IMR-90 (cell line): ENCODE data around the gene ALCAM. TPM values are rescaled to one million over a fixed set of nuclear protein-coding genes. Genes with fewer than 3 reads are reported as not detected.

Experiments
- ATAC-seq: fragments of 200-7000 bp; cut with Tn5 transposase; 2 replicates; pipeline ENCODE4 v1.9.1; 2020; ENCODE audit warnings: low read depth, mild to moderate bottlenecking, moderate library complexity
- BruUV-seq: library from RNA; stranded (reverse); fragments of 400-500 nt; replicated peaks from 2 replicates; lab custom pipeline; 2021; lab: Mats Ljungman, UMichigan
- CTCF ChIA-PET: fragments of 300-600 bp; formaldehyde crosslinking; extraction: SDS; loops from one replicate; lab custom pipeline; 2021; ENCODE audit warnings: antibody characterized with exemption; lab: Yijun Ruan, JAX
- POLR2A ChIA-PET: fragments of 300-600 bp; sonication (Branson Sonifier 250); formaldehyde crosslinking; loops from one replicate; lab custom pipeline; 2022; ENCODE audit warnings: antibody characterized with exemption; ENCODE audit not compliant: unreplicated experiment; lab: Charles Lee
- DNase-seq: peaks from one replicate; pipeline ENCODE4 v3.0.0; 2013
- H2AFZ ChIP-seq: replicated peaks from 2 replicates; pipeline ENCODE3; 2013; ENCODE audit warnings: low read length, mild to moderate bottlenecking; ENCODE audit not compliant: poor library complexity
- H2AK5ac ChIP-seq: 2 replicates; pipeline ENCODE4 v1.6.1; 2013; ENCODE audit warnings: low read depth, low read length, inconsistent platforms
- H2AK9ac ChIP-seq: replicated peaks from 2 replicates; pipeline ENCODE3; 2013; ENCODE audit warnings: mild to moderate bottlenecking, low read depth, low read length, moderate library complexity; ENCODE audit not compliant: poor library complexity
- H2BK120ac ChIP-seq: 2 replicates; pipeline ENCODE4 v1.6.1; 2013; ENCODE audit warnings: low read depth, low read length, inconsistent platforms
- H2BK15ac ChIP-seq: 3 replicates; pipeline ENCODE4 v1.6.1; 2013; ENCODE audit warnings: low read depth, low read length, inconsistent platforms
- H2BK20ac ChIP-seq: 2 replicates; pipeline ENCODE4 v1.6.1; 2013; ENCODE audit warnings: low read depth, mild to moderate bottlenecking, inconsistent platforms, low read length, moderate library complexity
- H2BK5ac ChIP-seq: 2 replicates; pipeline ENCODE4 v1.6.1; 2013; ENCODE audit warnings: mild to moderate bottlenecking, low read depth, low read length, inconsistent platforms; ENCODE audit not compliant: poor library complexity, severe bottlenecking
- H3K14ac ChIP-seq: replicated peaks from 2 replicates; pipeline ENCODE4 v1.6.1; 2013; ENCODE audit warnings: low read depth, low read length, inconsistent platforms
- H3K18ac ChIP-seq: 2 replicates; pipeline ENCODE4 v1.6.1; 2013; ENCODE audit warnings: low read depth, low read length, control low read depth
- H3K23ac ChIP-seq: 2 replicates; pipeline ENCODE4 v1.6.1; 2013; ENCODE audit warnings: low read depth, low read length, inconsistent platforms
- H3K27ac ChIP-seq: 2 replicates; pipeline ENCODE4 v1.5.1; 2013; ENCODE audit warnings: mild to moderate bottlenecking, control low read depth, low read length; ENCODE audit not compliant: insufficient read depth
- H3K27me3 ChIP-seq: 2 replicates; pipeline ENCODE4 v1.6.1; 2013; ENCODE audit warnings: low read length; ENCODE audit not compliant: control insufficient read depth, insufficient read depth
- H3K36me3 ChIP-seq: 2 replicates; pipeline ENCODE4 v1.6.1; 2013; ENCODE audit warnings: low read length, mixed read lengths; ENCODE audit not compliant: control insufficient read depth, insufficient read depth
- H3K4ac ChIP-seq: 2 replicates; pipeline ENCODE4 v1.6.1; 2013; ENCODE audit warnings: low read depth, low read length, inconsistent platforms
- H3K4me1 ChIP-seq: 2 replicates; pipeline ENCODE4 v1.6.1; 2013; ENCODE audit warnings: low read length, mixed read lengths; ENCODE audit not compliant: control insufficient read depth, insufficient read depth
- H3K4me2 ChIP-seq: 2 replicates; pipeline ENCODE4 v1.6.1; 2013; ENCODE audit warnings: low read depth, mild to moderate bottlenecking, control low read depth, low read length, moderate library complexity
- H3K4me3 ChIP-seq: 2 replicates; pipeline ENCODE4 v1.5.1; 2013; ENCODE audit warnings: low read depth, mild to moderate bottlenecking, control low read depth, low read length, moderate library complexity; ENCODE audit not compliant: insufficient read depth
- H3K56ac ChIP-seq: 2 replicates; pipeline ENCODE4 v1.6.1; 2013; ENCODE audit warnings: low read length, inconsistent platforms; ENCODE audit not compliant: insufficient read depth; ENCODE audit errors: extremely low read depth
- H3K79me1 ChIP-seq, 2 experiments: 2 replicates each; pipeline ENCODE4 v1.6.1; 2013; ENCODE audit warnings: low read length in 2 of 2, inconsistent platforms in 1 of 2, low read depth in 1 of 2
- H3K9ac ChIP-seq: 2 replicates; pipeline ENCODE4 v1.6.1; 2013; ENCODE audit warnings: low read depth, low read length, control low read depth
- H3K9me1 ChIP-seq: 2 replicates; pipeline ENCODE4 v1.6.1; 2013; ENCODE audit warnings: low read length, inconsistent platforms; ENCODE audit not compliant: insufficient read depth
- H3K9me3 ChIP-seq: 2 replicates; pipeline ENCODE4 v1.6.1; 2013; ENCODE audit warnings: low read length; ENCODE audit not compliant: control insufficient read depth, insufficient read depth
- H4K20me1 ChIP-seq: 2 replicates; pipeline ENCODE4 v1.6.1; 2013; ENCODE audit warnings: low read length, inconsistent platforms; ENCODE audit not compliant: insufficient read depth
- H4K5ac ChIP-seq: 2 replicates; pipeline ENCODE4 v1.6.1; 2013; ENCODE audit warnings: mild to moderate bottlenecking, low read depth, low read length, control low read depth
- H4K8ac ChIP-seq, 2 experiments: 2 replicates each; pipeline ENCODE4 v1.6.1; 2013; ENCODE audit warnings: low read depth in 2 of 2, low read length in 2 of 2, control low read depth in 1 of 2, inconsistent platforms in 1 of 2
- H4K91ac ChIP-seq: 2 replicates; pipeline ENCODE4 v1.6.1; 2013; ENCODE audit warnings: low read depth, low read length, inconsistent platforms; ENCODE audit not compliant: insufficient read depth
- MXI1 ChIP-seq: IDR thresholded peaks from 2 replicates; pipeline ENCODE4 v1.6.1; 2012; ENCODE audit warnings: low read depth, mild to moderate bottlenecking, low read length, moderate library complexity, borderline replicate concordance
- whole genome bisulfite sequencing, 2 experiments: methylation state at CpG; one replicate each; pipeline versions ENCODE4 v1.1.5 to v1.1.7; 2013; ENCODE audit warnings: missing lambda C conversion rate in 2 of 2; ENCODE audit not compliant: insufficient read length in 1 of 2; ENCODE audit errors: extremely low coverage in 2 of 2; 5-methylcytosine and 5-hydroxymethylcytosine counted together
- dilution Hi-C: fragments of 300-500 bp; cut with HindIII; formaldehyde crosslinking; loops from one replicate; pipeline ENCODE4 v1.14.3; 2018; ENCODE audit warnings: low sequenced_read_pairs; ENCODE audit not compliant: unreplicated experiment
- in situ Hi-C: fragments of 300-500 bp; cut with MboI; formaldehyde crosslinking; loops from 3 replicates; pipeline ENCODE4 v1.14.3; 2019; ENCODE audit warnings: low sequenced_read_pairs, inconsistent platforms, mixed read lengths
- intact Hi-C: fragments of 100-400 bp; cut with micrococcal nuclease; formaldehyde crosslinking; loops from 2 replicates; pipeline ENCODE4 v1.10.0; 2022
- polyA plus RNA-seq, 3 experiments: library from polyadenylated mRNA; depleted of rRNA; stranded (reverse); fragments of >200 nt; gene quantifications; 2 replicates each; pipeline ENCODE4 v1.2.3, GENCODE V29; 2012; ENCODE audit warnings: low replicate concordance in 1 of 3
- total RNA-seq: library from RNA; depleted of rRNA; stranded (reverse); fragments of >200 nt; gene quantifications from 2 replicates; pipeline ENCODE4 v1.2.3, GENCODE V29; 2012
- TF ChIP-seq, protein P1 (sequence below): fragments of 150-350 bp; IDR thresholded peaks from 2 replicates; pipeline ENCODE4 v1.6.1; 2016; ENCODE audit warnings: low read depth, mild to moderate bottlenecking, low read length, moderate library complexity, borderline replicate concordance

Gene ALCAM
- total and polyA plus RNA-seq, 2 of the 4 experiments (the other 2 are of a cell fraction): 117 to 423 TPM

DNA sequence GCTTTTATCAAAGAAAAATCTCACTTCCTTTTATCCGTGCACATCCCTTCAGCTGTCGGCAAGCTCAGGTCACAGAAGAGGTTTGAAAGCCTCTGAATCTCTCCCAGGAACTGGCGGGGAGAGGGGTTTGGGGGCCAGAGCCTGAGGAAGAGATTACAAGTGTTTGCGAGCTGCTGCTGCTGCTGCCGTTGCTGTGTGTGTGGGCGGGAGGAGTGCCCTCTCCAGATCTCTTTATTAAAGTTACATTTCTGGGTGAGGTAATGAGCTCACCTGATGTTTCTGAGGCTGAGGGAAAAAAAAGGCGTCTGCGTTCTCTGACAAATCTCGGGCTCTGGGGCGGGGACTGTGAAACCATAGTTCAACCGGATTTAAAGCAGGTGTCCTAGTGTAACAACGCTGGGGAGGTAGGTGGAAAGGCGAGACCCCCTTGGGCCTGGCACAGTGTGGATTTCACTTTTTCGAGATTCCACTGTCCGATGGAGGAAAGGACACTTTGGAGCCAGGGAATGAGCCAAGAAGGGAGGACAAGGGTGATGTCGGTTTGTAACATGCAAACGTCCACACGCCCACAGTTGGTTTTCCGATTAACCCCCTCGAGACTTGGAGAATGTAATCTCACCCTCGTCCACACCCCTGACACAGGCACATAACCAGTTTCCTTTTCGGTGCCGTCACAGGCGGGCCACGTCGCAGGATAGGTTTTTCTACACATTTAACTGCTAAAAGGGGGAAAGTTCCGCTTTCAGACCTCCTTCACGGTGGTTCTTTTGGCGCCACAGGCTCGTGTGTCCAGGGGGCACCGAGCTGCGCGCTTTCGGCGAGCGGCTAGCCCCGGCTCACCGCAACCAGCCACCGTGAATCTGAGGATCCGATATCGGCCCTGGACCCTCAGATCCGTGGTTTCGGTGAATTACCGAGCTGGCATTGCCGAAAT lies 2.1 kb downstream of the ALCAM start:
- Histone ChIP-seq H3K4me2 (peak overlapping the region; percentile 96), H4K5ac (peak overlapping the region; percentile 70), H4K91ac (peak overlapping the region; percentile 83), H2BK15ac (peak overlapping the region; percentile 83; the same call in 2 of the 3 replicates), H3K36me3 (no peaks in the 10 kb centered on the region), H3K23ac (peak overlapping the region; percentile 95), H3K14ac (peak overlapping the region; percentile 93), H3K18ac (peak overlapping the region; percentile 87), H2AK5ac (peak overlapping the region; percentile 94), H3K4ac (peak overlapping the region; percentile 89), H4K8ac (peak overlapping the region; percentile 61 to 81), H3K27me3 (no peaks in the 10 kb centered on the region), H3K56ac (peak overlapping the region; percentile 90), H2AFZ (peak overlapping the region; percentile 87), H4K20me1 (no peaks in the 10 kb centered on the region), H3K9me1 (no peaks in the 10 kb centered on the region), H2BK120ac (peak overlapping the region; percentile 85), H3K79me1 (peaks cover 0 to 7% of the 10 kb centered on the region in 2 experiments; a peak in 2 of 4 replicates), H3K4me1 (no peaks in the 10 kb centered on the region; the same call in 1 of the 2 replicates), H2BK20ac (peak overlapping the region; percentile 70), H2AK9ac (peak overlapping the region; percentile 50), H3K9ac (peak overlapping the region; percentile 91), H3K27ac (peak overlapping the region; percentile 83), H2BK5ac (peak overlapping the region; percentile 84), H3K4me3 (peak overlapping the region; percentile 78), H3K9me3 (no peaks in the 10 kb centered on the region)
- ChIA-PET CTCF (interaction anchor here (0.6 to 2.4 kb wide), 5 partner anchors 46 to 1096 kb away, joined by 3 to 11 read pairs (median 4); no protein-coding TSS in a partner anchor), POLR2A (interaction anchor here (0.6 to 0.7 kb wide), 2 partner anchors 763 to 1144 kb away, joined by 3 to 10 read pairs; no protein-coding TSS in a partner anchor)
- dilution Hi-C loops (no loop called here), intact Hi-C loops (loop anchor here (1.0 to 10.0 kb wide), 9 partner anchors 104 to 1238 kb away; no protein-coding TSS in a partner anchor), in situ Hi-C loops (loop anchor here (10.0 to 25.0 kb wide), 3 partner anchors 457 to 1094 kb away; no protein-coding TSS in a partner anchor)
- TF ChIP-seq, protein P1, sequence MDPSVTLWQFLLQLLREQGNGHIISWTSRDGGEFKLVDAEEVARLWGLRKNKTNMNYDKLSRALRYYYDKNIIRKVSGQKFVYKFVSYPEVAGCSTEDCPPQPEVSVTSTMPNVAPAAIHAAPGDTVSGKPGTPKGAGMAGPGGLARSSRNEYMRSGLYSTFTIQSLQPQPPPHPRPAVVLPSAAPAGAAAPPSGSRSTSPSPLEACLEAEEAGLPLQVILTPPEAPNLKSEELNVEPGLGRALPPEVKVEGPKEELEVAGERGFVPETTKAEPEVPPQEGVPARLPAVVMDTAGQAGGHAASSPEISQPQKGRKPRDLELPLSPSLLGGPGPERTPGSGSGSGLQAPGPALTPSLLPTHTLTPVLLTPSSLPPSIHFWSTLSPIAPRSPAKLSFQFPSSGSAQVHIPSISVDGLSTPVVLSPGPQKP: no peak
- 0 out of 2 replicates have a peak, but pooled peaks have one; percentile 41 for TF ChIP-seq MXI1
- no TSS peak for BruUV-seq
- no peak for ATAC-seq
- peak; percentile 59 for DNase-seq
- 0% methylated on average over 6 of the region's 45 CpGs; no CpG with 5 or more reads in 1 of the 2 experiments for WGBS, 2 experiments
